GM21423 (cell line): ENCODE data around the gene TAF5L.

Source experiments
- ATAC-seq: cut with Tn5 transposase; IDR thresholded peaks from one replicate; pipeline ENCODE4 v1.9.1; 2021; ENCODE audit warnings: mild to moderate bottlenecking, moderate library complexity; ENCODE audit not compliant: unreplicated experiment

Gene TAF5L

DNA sequence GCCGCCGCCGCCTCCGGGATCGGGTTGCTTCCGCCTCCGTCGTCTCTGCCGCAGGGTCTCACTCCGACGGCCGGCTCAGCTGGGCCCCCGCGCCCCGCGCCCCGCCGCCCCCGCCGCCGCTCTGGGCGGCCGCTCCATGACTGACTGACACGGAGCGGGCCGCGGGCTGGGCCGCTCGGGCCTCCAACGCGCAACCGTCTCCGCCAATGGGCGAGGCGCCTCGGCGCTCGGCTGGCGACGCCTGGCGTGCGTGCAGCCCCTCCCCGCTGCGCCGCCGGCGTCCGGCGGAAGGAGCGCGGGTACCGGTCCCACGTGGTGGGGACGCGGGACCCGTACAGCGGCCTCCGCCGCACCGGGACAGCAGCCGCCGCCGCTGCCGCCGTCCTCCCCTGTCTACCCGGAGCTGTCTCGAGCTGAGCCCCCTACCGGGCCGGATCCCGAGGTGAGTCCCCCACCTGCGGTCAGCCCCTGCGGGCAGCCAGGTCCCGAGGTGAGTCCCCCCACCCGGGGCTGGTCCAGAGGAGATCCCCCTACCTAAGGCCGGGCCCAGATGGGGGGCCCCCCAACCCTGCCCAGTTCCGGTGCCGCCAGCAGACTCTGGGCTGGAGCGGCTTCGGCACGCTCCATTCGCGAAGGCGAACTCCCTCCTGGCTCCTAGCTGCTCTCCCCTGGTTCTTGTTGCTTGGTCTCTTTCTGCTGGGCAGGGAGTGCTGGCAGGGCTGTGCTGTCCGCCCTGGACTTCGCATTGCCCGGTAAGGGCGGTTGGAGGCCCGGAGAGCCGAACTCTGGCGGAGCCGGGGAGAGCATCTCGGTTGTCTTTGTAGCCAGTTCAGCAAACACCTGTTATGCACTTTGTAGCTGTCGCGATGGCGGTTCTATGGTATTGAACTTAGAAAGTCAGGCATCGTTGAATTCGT is at the start of gene TAF5L, which contains the start of gene URB2:
TAF5L (minus strand) TSS at position 208 of the 917 bp plus-strand sequence. CDS start 11,640 bp downstream, outside the sequence.
URB2 (plus strand) TSS at position 333 of the 917 bp plus-strand sequence. CDS start 1,387 bp downstream, outside the sequence.
- ATAC-seq: peak; percentile 84

DNA sequence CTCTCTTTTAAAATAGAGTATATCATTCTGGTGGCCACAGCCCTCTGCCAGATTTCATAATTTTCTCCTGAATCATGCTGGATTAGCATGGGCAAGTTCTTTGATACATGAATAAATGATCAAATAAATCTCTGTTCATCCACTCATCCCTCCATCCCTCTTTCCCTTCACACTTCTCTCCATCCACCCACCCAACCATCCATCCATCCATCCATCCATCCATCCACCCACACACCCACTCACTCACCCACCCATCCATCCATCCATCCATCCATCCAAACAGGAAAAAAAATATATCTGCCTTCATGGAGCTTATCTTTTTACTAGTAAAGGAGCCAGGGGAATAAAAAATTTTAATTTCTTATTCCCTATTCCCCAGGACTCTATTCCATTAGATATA is 49.5 kb upstream of the TAF5L start:
- no peak for ATAC-seq

DNA sequence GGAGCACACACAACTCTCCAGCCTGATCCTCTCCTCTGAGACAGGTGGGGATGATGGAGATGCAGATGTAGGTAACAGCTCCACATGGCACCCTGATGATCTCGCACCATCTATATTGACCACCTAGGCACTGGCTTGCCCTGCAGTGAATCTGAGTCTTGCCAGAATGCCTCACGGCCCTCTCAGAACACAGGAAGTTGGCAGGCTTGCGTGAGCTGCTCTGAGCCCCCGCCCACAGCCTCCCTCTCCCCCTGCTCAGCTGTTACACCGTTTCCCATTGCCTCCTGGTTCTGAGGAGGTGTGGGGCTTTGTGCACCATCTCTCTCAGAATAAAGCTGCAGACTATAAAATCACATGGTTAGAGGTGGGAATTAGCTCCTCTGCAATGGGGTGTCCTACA is 48.1 kb upstream of the TAF5L start:
- ATAC-seq: no peak

DNA sequence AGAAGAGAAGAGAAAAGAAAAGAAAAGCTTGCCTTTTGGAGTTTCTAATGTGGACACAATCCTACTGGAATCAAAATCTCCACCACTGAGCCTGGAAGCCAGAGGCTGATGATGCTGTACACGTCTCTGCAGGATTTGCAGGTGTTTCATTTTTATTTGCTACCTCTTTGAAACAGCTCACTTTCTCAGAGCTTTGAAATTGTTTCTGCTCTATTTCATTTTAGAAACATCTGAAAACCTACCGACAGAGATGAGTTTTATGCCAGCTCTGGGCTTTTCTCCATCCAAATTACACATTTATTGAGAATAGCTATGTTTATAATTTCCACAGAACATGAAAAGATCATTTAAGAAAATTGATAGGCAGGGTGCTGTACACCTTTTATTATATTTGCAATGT is 46.3 kb upstream of the TAF5L start:
- no peak for ATAC-seq

DNA sequence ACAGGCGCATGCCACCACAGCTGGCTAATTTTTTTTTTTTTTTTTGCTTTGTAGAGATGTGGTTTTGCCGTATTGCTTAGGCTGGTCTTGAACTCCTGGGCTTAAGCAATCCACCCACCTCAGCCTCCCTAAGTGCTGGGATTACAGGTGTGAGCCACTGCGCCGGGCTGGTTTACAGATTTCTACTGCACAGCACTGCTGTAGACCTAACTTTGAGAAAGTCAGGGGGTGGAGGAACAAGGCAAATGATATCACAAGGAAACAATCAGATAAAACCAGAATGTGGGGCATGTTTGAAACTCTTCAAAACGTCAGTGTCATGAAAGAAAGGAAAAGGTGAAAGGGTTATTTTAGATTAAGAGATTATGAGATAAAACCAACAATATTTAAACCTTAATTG is 45.4 kb upstream of the TAF5L start:
- no peak for ATAC-seq

DNA sequence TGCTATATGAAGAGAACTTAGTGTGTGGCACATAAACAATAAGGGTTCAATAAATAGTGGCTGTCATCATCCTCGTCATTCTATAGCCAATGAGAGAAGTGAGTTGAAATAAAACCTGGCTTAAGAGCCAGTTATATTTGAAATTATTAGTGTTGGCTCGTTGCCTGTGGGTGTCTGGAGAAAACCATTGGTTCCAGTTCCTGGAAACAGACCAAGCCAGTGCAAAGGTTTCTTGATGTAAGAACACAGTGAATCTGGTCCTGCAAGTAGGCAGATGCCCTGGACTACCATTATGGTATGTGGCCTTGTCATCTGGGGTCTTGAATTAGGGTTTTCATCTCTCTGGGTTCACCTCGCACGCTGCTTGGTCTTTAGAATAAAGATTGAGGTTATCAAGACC is 43.4 kb upstream of the TAF5L start:
- no peak for ATAC-seq

DNA sequence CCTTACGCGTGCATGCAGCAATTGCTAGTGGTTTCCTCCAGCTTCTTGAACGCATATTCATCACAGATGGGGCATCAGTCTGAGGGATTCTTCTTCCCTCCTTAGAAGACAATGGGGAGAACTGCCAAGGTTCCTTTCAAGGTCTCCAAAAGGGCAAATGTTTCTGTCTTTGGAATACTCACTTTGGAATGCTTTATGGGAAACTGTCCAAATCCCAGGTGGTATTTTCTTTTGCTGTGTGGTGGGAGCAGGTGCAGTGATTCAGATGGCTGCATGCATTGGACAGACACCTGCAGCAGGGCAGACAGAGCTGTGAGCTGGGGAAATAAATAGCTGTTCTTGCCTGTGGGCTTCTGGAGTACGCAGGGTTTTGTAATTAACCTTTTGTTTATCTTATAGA is 40.7 kb upstream of the TAF5L start:
- no peak for ATAC-seq

DNA sequence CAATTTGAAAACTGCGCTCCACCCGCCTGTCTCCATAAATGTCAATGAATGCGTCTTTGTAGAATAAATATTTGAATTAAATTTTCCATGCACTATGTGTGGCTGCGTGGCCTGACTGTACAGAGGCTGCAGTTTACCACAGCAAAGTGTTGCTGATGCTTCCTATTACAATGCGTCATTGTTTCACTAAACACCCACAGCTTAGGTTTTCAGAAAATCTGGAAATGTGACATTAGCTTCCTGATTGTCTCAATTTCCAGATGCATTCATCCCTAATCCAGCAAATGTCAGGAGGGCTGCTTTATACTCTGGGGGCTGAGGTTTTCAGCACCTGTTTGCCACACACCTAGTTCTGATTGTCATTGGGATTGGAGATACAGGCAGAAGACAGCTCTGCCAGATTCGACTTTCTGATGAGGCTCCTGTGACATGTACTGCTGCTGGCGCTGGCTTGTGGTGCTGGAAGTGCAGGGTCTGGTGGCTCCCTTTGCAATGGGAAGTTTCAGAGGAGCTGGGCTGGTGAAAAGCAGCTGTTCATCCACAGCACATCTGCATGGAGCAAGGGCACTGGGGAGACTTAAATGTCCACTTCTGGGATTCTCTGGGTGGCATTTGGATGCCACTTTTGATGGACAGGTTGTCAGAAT is 40.1 kb upstream of the TAF5L start:
- no peak for ATAC-seq

DNA sequence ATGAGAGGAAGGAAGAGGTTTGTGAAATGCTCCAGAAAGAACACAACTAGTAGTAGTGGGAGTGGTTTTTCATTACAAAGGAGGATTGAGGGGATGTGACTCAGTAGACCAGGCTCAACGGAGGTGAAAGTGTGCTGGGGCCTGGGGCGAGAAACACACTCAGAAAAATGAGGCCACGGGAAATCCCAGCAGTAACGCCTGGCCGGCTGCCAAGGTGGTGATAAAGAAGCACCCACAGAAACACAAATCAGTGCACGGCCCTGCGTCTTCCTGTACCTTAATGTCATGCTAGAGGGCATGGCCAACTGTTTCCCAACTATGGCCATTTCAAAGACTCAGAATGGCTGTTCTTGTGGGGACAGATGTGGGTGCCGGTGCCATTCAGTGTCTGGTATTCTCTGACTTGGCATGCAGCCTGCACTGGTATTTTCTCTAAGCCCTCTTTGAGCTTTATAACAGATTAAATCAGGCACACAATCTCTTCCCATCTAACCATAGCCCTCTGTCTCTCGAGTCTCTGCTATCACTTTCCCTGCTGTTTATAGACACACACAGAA is 38.3 kb upstream of the TAF5L start:
- ATAC-seq: peak; percentile 60

DNA sequence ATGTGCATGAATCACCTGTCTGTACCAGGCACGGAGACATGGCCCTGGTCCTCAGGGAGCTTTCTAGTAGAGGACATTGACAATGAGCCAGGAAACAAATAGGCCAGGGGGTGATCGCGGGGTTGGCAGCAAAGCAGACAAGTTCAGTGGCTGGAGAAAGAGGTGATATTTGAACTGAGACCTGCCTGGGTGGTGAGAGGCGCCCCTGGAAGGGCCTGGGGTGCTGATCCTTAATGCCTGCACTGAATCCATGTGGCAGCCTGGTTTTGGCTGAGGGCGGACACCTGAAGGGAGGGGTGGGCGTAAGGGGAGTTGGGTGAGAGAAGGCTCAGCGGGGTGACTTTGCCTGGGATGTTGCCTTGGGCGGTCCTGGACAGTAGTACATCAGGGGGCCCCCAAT is 36.0 kb upstream of the TAF5L start:
- no peak for ATAC-seq

DNA sequence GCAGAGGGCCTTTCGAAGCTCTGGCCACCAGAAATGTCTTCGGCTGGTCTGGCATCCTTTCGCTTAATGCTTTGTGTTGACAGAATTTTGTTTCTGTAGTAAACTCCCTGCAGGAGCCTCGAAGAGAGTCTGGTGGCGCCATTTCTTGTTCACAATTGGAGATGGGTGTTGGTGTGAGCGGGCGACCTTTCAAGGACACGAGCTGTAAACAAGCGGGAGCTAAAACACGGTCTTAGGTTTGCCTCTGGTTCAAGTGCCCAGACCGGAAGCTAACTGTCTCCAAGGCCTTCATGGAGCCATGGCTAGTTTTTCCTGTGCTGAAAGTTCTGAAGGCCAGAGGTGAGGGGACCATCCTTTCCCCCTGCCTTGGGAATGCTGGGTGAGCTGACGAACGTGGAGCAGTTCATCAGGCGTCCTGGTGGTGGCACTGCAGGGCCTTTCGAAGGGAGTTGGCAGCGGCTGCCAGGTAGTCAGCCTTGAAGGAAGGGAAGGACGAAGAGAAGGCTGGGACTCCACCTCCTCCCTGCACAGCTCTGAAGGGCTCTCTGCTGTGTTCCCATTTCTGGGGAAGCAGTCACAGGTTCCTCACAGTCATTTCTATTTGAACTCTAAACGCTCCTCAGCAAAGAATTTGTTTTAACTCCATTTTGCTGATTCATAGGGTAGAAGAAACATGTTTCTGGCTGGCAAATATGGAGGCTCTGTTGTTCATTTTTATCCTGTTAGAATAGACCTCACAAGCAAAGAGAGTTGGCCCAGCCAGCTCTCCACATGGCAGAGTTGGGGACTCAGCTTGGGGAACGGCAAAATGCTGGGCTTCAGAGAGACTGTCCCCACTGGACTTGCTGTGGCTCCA is 35.3 kb upstream of the TAF5L start:
- ATAC-seq: peak; percentile 65

DNA sequence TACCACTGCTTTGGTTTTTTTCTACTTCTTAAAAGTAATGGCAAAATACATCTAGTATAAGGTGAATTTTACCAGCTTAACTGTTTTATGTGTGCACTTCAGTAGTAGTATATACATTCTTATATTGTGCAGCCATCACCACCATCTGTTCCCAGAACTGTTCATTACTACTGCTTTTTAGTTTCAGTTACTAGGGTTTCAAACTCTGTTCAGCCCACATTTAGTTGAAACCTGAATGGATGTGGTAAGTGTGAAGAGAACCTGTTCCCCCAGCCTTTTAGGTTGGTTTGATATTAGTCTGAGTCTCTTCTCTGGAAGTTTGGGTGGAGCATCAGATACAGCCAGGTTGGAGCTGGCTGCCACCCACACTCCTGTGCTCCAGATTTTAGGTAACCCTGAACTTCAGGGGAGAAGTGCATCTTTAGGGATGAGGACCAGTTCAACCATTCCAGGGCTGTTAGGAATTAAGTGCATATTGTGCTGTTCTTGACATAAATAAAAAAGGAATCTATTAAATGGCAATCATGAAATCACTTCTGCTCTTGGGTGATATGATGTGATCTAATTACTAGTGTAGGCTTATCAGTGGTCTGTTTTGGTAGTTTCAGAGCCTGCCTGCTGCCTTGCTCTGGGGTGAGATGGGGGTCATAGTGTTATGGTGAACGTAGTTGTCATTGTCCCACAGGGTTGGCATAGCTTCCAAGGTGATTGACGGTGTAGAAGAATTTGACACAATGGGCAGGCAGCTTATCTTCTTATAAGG is 32.3 kb upstream of the TAF5L start:
- ATAC-seq: no peak

DNA sequence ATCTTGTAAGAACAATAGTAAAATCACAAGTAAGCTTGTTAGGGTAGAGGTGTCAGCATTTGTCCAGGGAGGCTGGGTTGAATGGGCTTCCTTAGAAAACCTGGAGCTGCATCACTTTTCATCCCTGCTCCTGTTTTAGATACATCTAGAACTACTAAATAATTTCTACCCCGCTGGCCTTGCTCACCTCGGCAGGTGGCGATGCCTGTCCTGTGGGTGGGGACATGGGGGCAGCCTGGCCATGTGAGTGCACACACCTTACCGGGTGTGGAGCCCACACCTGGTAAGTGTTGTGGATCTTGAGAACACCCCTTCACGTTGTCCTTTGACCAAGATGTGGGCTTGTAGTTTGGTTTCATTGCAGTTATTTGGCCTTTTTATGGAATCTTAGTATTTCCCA is 29.9 kb upstream of the TAF5L start:
- ATAC-seq: no peak

DNA sequence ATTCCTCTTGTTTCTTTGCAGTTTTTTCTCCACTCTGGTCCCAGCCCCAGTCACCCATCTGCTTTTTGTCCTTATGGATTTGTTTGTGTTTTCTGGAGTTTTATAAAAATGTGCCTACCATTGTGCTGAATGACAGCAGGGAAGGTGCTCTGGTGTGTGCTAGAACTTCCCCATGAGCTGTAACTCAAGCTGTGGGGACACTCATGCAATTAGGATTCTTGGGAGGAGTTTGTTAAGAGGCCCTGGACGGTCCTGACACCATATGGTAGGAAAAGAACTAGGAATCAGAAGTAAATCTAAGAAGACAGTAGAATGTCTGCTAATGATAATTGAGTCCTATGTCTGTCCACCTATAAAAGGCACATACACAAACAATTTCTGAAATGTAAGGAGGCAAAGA is 27.5 kb upstream of the TAF5L start:
- no peak for ATAC-seq

DNA sequence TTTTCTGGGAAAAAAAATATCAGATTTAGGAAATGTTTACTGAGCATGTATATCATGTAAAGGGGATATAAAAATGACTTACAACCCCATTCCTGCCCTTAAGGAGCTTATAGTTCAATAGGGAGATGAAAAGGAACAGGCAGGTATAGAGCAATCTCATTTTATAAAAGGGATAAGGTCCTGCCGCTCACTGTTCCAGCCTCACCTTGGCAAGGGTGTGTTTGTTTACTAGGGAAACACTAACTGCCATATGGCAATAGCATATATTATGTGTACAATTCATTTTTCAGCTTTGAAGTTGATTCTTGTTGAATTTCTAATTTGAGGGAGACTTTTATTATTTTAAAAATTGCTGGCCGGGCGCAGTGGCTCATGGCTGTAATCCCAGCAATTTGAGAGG is 25.6 kb upstream of the TAF5L start:
- ATAC-seq: no peak

DNA sequence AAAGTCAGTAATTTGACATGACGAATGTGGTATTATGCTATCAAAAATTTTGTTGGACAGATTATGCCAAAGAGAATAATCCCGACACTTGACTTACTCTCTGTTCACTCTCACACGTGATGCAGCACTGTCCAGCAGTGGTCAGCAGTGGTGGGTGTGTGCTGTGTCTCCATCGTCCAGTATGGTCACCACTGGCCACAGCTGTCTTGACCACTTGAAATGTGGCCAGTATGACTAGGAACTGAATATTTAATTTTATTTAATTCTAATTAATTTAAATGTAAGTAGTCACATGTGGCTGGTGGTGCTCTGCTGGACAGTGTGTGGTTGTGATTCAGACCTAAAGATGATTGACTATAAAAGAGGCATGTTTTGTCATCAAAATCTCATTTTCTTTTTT is 24.1 kb upstream of the TAF5L start:
- no peak for ATAC-seq

DNA sequence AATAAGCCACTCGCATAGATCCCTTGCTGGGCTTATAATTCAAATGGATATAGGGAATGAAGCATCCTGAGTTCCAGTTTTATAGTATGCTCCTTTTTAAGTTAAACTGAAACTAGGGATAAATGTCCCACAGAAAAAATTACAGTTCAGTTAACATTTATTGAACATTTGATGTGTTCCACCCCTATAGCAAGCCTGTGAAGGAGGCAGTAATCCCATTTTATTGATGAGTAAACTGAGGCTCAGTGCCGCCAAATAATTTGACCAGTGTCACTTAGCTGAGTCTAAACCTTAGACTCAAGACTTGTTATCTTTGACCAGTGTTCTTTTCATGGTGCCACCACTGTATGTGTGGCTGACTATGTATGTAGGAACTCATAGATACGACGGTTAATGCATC is 22.5 kb upstream of the TAF5L start:
- no peak for ATAC-seq

DNA sequence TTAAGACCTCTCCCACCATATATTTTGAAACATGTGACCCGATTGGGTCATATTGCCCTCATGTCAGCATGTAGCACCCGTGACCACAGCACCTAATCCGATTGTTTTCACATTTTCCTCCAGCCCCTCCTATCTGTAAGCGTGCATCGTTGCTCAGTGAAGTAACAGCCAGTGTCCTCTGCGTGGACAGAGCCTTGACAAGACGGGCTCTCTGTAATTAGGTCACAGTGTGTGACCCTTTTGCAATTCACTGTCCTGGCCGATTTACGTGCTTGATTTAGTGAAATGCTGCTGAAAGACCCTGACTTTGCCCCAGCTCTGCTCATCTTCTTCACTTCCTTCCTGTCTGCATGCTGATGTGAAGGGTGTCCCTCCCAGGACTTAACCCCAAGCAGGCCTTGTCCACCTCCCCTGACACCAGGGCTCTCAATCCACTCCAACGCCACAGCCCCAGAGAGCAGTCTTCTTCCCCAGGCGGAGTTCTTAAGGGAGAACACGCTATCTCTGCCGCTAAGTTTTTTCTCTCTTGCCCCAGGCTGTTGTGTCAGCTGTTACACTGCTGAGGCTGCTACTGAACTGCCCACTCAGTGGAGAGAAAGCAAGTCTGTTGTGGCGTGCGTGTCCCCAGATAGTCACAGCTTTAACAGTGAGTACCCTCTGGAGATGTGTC is 19.5 kb upstream of the TAF5L start:
- ATAC-seq: no peak

DNA sequence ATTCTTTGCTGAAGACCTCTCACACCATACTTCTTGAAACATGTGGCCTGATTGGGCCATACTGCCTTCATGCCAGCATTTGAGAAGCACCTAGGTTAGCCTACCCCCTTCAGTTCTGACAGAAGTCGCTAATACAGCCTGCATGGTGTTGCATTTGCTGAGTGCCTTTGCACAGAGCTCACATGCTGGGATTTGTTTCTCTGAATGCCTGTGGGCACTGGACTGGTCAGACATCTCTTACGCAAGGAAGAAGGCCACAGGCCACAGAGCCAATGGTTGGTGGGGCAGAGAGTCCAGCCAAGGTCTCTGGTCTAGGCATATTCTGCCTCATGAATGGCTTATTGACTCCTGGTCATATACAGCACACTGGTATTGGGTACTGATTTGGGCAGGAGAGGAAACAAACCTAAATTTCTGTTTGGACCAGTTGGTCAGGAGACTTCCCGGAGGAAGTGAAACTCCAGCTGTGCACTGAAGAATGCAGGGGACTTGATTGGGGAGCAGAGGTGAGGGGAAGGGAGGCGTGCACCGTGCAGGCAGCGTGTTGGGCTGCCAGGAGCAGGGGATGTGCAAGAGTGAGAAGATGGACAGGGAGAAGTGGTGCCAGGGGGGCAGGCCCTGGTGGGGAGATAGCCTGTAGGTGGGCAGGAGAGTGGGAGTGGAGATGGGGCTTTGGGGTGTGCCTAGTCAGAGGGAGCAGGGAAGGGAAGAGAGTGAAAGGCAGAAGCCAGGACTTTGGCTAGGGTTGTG is 18.2 kb upstream of the TAF5L start:
- peak; percentile 44 for ATAC-seq
